Measurements from ENCODE around the gene FERD3L. TPM values are rescaled to one million over a fixed set of nuclear protein-coding genes. Genes with fewer than 3 reads are reported as not detected.
A peak's percentile ranks its signal among the peaks of the same experiment; 100 is the strongest.

Gene FERD3L
- total and polyA plus RNA-seq, 2 of the 8 experiments (the other 6 are each of a cell fraction or from before 2014, with no cell fraction given), result not detected

- DNase-seq (ENCODE audit: low read depth in 1 of 2, low spot score in 2 of 2) (no peak), FAIRE-seq (no peak)
- Histone ChIP-seq H2BK120ac (replicated peaks; ENCODE audit: low read depth, low read length) (no peak overlapping the region), H3K27me3 (replicated peaks in 1 of 4; ENCODE audit: control insufficient read depth in 3 of 4, extremely low read depth in 1 of 4, insufficient read depth in 3 of 4, low read length in 3 of 4) (peaks cover 44 to 70% (median 59%) of the 10 kb centered on the region in 4 experiments), H3K79me2 (ENCODE audit: control insufficient read depth in 1 of 2, insufficient read depth in 2 of 2, low read length in 2 of 2) (no peaks in the 10 kb centered on the region), H3K4me2 (ENCODE audit: insufficient read depth in 1 of 2, low read depth in 2 of 2, low read length in 2 of 2) (peak overlapping the region; percentile 87 to 96), H2AK5ac (ENCODE audit: low read depth, low read length) (no peak overlapping the region), H4K5ac (ENCODE audit: insufficient read length, low read depth, low read length) (no peak overlapping the region), H3K14ac (ENCODE audit: insufficient read length) (no peak overlapping the region), H3K9ac (replicated peaks in 1 of 4; ENCODE audit: extremely low read depth in 1 of 4, low read depth in 3 of 4, low read length in 3 of 4) (no peak overlapping the region), H3K9me3 (ENCODE audit: insufficient read depth in 2 of 2, low read depth in 1 of 2, low read length in 1 of 2) (no peaks in the 10 kb centered on the region), H3K23ac (ENCODE audit: insufficient read length) (no peak overlapping the region), H3K56ac (replicated peaks; ENCODE audit: insufficient read length, low read depth, low read length) (no peak overlapping the region), H4K20me1 (replicated peaks in 1 of 2; ENCODE audit: control insufficient read depth in 1 of 2, insufficient read depth in 2 of 2, low read length in 2 of 2) (peaks cover 0 to 7% of the 10 kb centered on the region in 2 experiments), H4K91ac (replicated peaks; ENCODE audit: insufficient read length, low read length) (no peak overlapping the region), H2BK5ac (ENCODE audit: low read depth, low read length) (no peak overlapping the region), H3K27ac (ENCODE audit: low read depth, low read length) (no peak overlapping the region), H2AFZ (ENCODE audit: low read length) (no peak overlapping the region), H3K79me1 (ENCODE audit: low read depth, low read length) (no peaks in the 10 kb centered on the region), H2BK15ac (ENCODE audit: low read length) (no peak overlapping the region), H2BK12ac (ENCODE audit: low read depth, low read length) (no peak overlapping the region), H3K4ac (replicated peaks; ENCODE audit: insufficient read length, low read depth, low read length) (no peak overlapping the region), H4K8ac (ENCODE audit: extremely low read depth, insufficient read depth, low read length) (no peak overlapping the region), H3K4me1 (replicated peaks in 1 of 4; ENCODE audit: control insufficient read depth in 3 of 4, insufficient read depth in 4 of 4, low read length in 3 of 4) (peaks cover 8 to 30% (median 11%) of the 10 kb centered on the region in 4 experiments; a peak in 6 of 7 replicates), H3K18ac (ENCODE audit: extremely low read depth, low read length) (no peak overlapping the region), H3K36me3 (ENCODE audit: control insufficient read depth in 2 of 4, insufficient read depth in 4 of 4, low read length in 3 of 4) (no peaks in the 10 kb centered on the region), H3K23me2 (ENCODE audit: low read depth, low read length) (peaks cover 15% of the 10 kb centered on the region), H2BK20ac (ENCODE audit: low read length) (no peak overlapping the region), H3K4me3 (ENCODE audit: extremely low read depth in 1 of 4, insufficient read depth in 2 of 4, low read depth in 3 of 4, low read length in 4 of 4) (peak overlapping the region in 1 of 4 experiments; percentile 62; a peak in 3 of 8 replicates)
- WGBS, 2 experiments (ENCODE audit: extremely low coverage in 1 of 2, insufficient coverage in 1 of 2, insufficient read length in 1 of 2, insufficient replicate concordance in 2 of 2, low coverage in 1 of 2, low lambda C conversion rate in 2 of 2, missing lambda C conversion rate in 1 of 2), result 13% methylated on average over 4 of the region's 4 CpGs; no CpG with 5 or more reads in 1 of the 2 experiments
- ChIA-PET CTCF (ENCODE audit: partially characterized antibody) (interaction anchor here (0.9 to 1.7 kb wide), 5 partner anchors 12 to 386 kb away, joined by 3 to 10 read pairs (median 3); partner anchors contain the start of genes FERD3L and TWIST1), POLR2A (ENCODE audit: partially characterized antibody) (interaction anchor here (5.8 kb wide), 1 partner anchor 13 kb away, joined by 41 read pairs; the partner anchor contains the start of gene TWIST1)
- TF ChIP-seq SIN3A (conservative IDR thresholded peaks at IDR 0.05 in 1 of 2, IDR thresholded peaks at IDR 0.05 in 1 of 2; ENCODE audit: low read depth in 1 of 2, low read length in 2 of 2) (no peak), USF2 (IDR thresholded peaks at IDR 0.05; ENCODE audit: low read length) (no peak), ATF2 (IDR thresholded peaks at IDR 0.05; ENCODE audit: low read length) (no peak), RFX5 (IDR thresholded peaks at IDR 0.05; ENCODE audit: borderline replicate concordance, low read depth, low read length) (no peak), HDAC6 (IDR thresholded peaks at IDR 0.05; ENCODE audit: low read depth, low read length) (no peak), ATF3 (IDR thresholded peaks at IDR 0.05; ENCODE audit: insufficient read depth, low read depth, low read length) (no peak)
Observed at GRCh38 chr7:19105546-19105945, 39.7 kb downstream of the FERD3L start.

Data from H1 (cell line).